Gastrocnemius medialis (tissue), 4 donors: ENCODE measurements around the gene PAK5. TPM values are rescaled to one million over a fixed set of nuclear protein-coding genes. Genes with fewer than 3 reads are reported as not detected.

Source experiments
- ATAC-seq, 2 donors: fragments of 150-250 bp; one replicate each; pipeline ENCODE4 v1.9.1; 2016
- DNase-seq, 2 donors: peaks; one replicate each; pipeline ENCODE4 v3.0.0-alpha.2; 2019
- H3K27ac ChIP-seq, 4 donors: fragments of 200-600 bp; sonication (generic); 1 replicate in 1 of 4; 2 replicates in 3 of 4; pipeline ENCODE4 v1.5.1; 2016 to 2018; ENCODE audit warnings: mild to moderate bottlenecking in 2 of 4, moderate library complexity in 1 of 4
- H3K27me3 ChIP-seq, 3 donors: fragments of 200-600 bp; sonication (generic) in 2 of 3; 1 replicate in 1 of 3; 2 replicates in 2 of 3; pipeline versions ENCODE4 v1.5.1 to v1.6.0; 2016 to 2019; ENCODE audit warnings: mild to moderate bottlenecking in 1 of 3, moderate library complexity in 1 of 3
- H3K36me3 ChIP-seq, 2 donors: fragments of 200-600 bp; sonication (generic) in 1 of 2; one replicate each; pipeline ENCODE4 v1.5.1; 2017 to 2018
- H3K4me1 ChIP-seq, 2 donors: fragments of 200-600 bp; sonication (generic) in 1 of 2; one replicate each; pipeline ENCODE4 v1.5.1; 2016 to 2017; ENCODE audit warnings: mild to moderate bottlenecking in 2 of 2
- H3K4me3 ChIP-seq, 4 donors: fragments of 200-600 bp; sonication (generic) in 3 of 4; 1 replicate in 1 of 4; 2 replicates in 3 of 4; pipeline ENCODE4 v1.5.1; 2016 to 2019; ENCODE audit warnings: mild to moderate bottlenecking in 2 of 4
- H3K9me3 ChIP-seq, 3 donors: fragments of 200-600 bp; sonication (generic) in 2 of 3; 1 replicate in 1 of 3; 2 replicates in 2 of 3; pipeline ENCODE4 v1.5.1; 2016 to 2019
- POLR2A ChIP-seq, 2 donors: fragments of 450-650 bp; IDR thresholded peaks; one replicate each; pipeline ENCODE4 v1.6.1; 2017; ENCODE audit warnings: antibody characterized with exemption in 2 of 2, mild to moderate bottlenecking in 2 of 2, moderate library complexity in 2 of 2
- in situ Hi-C, 4 donors: fragments of 200-750 bp; cut with MboI; loops; one replicate each; pipeline versions ENCODE4 v1.15.0 to v1.8.0; 2017; ENCODE audit warnings: low sequenced_read_pairs in 4 of 4
- intact Hi-C: fragments of 100-400 bp; cut with DNase I; formaldehyde crosslinking; loops from one replicate; pipeline ENCODE4 v1.15.1; 2023; ENCODE audit warnings: low total_unique reads
- total RNA-seq, 4 donors: library from RNA; depleted of rRNA; stranded (reverse); fragments of >200 nt; gene quantifications; one replicate each; pipeline versions ENCODE4 v1.1.0 to v1.2.3, GENCODE V29; 2016
- TF ChIP-seq, protein P1 (sequence below), 5 experiments: fragments of 450-650 bp in 3 of 5; fragments of 200-600 bp in 2 of 5; sonication (generic) in 2 of 5; IDR thresholded peaks in 4 of 5; conservative IDR thresholded peaks in 1 of 5; 1 replicate in 4 of 5; 2 replicates in 1 of 5; pipeline ENCODE4 v1.5.1; 2016 to 2019; ENCODE audit warnings: antibody characterized with exemption in 5 of 5, mild to moderate bottlenecking in 3 of 5, moderate library complexity in 3 of 5

The PAK5 gene
- total RNA-seq, 4 donors from 2014 or later, result not detected

DNA sequence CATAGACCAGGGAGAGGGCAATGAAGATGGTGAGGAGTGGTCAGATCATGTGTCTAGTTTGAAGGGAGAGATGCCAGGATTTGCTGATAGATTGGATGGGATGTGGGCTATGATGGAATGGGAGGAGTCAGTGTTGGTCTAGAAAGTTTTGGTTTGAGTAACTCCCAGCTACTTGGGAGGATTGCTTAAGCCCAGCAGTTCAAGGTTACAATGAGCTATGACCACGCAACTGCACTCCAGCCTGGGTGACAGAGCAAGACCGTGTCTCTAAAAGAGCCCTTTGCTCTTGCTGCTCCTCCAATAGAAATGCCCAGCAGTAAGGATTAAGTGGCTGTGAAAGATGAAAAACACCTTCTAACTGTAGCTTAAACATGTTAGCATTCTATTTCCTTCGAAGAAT, 342.7 kb downstream of the PAK5 start:
- H3K36me3 ChIP-seq, result no peaks in the 10 kb centered on the region
- no peaks in the 10 kb centered on the region for H3K4me1 ChIP-seq
- no peak overlapping the region for H3K27ac ChIP-seq
- in situ Hi-C loops (no loop called here), intact Hi-C loops (no loop called here)
- DNase-seq, result no peak
- no peak for ATAC-seq
- no peaks in the 10 kb centered on the region for H3K27me3 ChIP-seq
- TF ChIP-seq POLR2A (IDR thresholded peaks at IDR 0.05), result no peak
- TF ChIP-seq, protein P1, sequence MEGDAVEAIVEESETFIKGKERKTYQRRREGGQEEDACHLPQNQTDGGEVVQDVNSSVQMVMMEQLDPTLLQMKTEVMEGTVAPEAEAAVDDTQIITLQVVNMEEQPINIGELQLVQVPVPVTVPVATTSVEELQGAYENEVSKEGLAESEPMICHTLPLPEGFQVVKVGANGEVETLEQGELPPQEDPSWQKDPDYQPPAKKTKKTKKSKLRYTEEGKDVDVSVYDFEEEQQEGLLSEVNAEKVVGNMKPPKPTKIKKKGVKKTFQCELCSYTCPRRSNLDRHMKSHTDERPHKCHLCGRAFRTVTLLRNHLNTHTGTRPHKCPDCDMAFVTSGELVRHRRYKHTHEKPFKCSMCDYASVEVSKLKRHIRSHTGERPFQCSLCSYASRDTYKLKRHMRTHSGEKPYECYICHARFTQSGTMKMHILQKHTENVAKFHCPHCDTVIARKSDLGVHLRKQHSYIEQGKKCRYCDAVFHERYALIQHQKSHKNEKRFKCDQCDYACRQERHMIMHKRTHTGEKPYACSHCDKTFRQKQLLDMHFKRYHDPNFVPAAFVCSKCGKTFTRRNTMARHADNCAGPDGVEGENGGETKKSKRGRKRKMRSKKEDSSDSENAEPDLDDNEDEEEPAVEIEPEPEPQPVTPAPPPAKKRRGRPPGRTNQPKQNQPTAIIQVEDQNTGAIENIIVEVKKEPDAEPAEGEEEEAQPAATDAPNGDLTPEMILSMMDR (IDR thresholded peaks at IDR 0.05 in 4 of 5, conservative IDR thresholded peaks at IDR 0.05 in 1 of 5), result no peak
- H3K9me3 ChIP-seq, result no peaks in the 10 kb centered on the region
- H3K4me3 ChIP-seq, result no peak overlapping the region

DNA sequence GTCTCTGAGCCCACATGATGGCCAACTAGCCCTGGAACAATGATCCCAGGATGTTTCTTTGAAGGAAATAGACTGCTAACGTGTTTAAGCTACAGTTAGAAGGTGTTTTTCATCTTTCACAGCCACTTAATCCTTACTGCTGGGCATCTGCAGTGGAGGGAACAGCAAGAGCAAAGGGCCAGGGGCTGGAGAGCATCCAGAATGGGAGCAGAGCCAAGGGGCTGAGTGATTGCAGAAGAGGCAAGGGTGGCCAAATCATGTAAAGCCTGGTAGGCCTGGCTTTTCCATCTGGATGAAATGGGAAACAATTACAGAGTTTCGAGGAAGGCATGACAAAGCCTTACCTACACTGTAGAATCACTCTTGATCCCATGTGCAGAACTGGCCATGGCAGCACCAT, 343.2 kb downstream of the PAK5 start:
- DNase-seq, result no peak
- intact Hi-C loops, result no loop called here
- no peak overlapping the region for H3K4me3 ChIP-seq
- ATAC-seq, result no peak
- in situ Hi-C loops, result no loop called here
- H3K27me3 ChIP-seq, result no peaks in the 10 kb centered on the region
- TF ChIP-seq, protein P1 (IDR thresholded peaks at IDR 0.05 in 4 of 5, conservative IDR thresholded peaks at IDR 0.05 in 1 of 5), result no peak
- TF ChIP-seq POLR2A (IDR thresholded peaks at IDR 0.05), result no peak
- H3K4me1 ChIP-seq, result no peaks in the 10 kb centered on the region
- no peaks in the 10 kb centered on the region for H3K9me3 ChIP-seq
- no peak overlapping the region for H3K27ac ChIP-seq
- H3K36me3 ChIP-seq, result no peaks in the 10 kb centered on the region

DNA sequence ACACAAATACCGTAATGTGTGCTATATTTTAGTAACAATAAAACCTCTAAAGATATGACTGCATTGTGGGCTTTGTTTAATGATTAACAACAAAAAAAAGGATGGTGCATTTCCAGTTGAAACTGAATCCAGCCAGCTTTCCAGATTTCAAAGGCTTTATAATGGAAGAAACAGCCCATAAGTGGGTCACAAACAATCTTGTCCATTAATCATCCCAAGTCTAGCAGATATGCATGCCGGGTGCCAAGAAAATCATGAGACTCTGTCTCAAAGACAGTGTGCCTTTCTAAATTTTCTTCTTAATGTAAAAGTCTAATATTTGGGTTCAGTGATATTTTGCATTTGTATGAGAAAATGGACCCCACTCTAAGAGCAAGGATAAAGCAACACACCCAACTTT, 345.1 kb downstream of the PAK5 start:
- no peak overlapping the region for H3K27ac ChIP-seq
- no peaks in the 10 kb centered on the region for H3K36me3 ChIP-seq
- ATAC-seq (no peak), DNase-seq (no peak)
- in situ Hi-C loops, result no loop called here
- H3K4me1 ChIP-seq, result no peaks in the 10 kb centered on the region
- TF ChIP-seq, protein P1 (IDR thresholded peaks at IDR 0.05 in 4 of 5, conservative IDR thresholded peaks at IDR 0.05 in 1 of 5), result no peak
- TF ChIP-seq POLR2A (IDR thresholded peaks at IDR 0.05), result no peak
- H3K9me3 ChIP-seq, result no peaks in the 10 kb centered on the region
- H3K27me3 ChIP-seq, result no peaks in the 10 kb centered on the region
- intact Hi-C loops, result no loop called here
- no peak overlapping the region for H3K4me3 ChIP-seq

DNA sequence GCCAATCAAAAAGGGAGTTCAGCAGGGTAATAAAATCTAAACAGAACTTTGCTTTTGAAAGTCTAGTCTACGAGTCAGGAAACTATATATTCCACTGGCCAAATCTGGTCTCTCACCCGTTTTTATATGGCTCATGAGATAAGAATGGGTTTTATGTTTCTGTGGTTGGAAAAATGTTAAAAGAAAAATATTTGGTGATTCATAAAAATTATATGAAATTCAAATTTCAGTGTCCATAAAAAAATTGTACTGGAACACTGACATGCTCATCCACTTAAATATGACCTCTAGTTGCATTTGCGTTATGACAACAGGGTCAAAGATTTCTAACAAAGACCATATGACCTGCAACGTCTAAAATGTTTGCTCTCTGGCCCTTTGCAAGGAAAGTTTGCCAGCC, 346.8 kb downstream of the PAK5 start:
- no peak for TF ChIP-seq POLR2A (IDR thresholded peaks at IDR 0.05)
- TF ChIP-seq, protein P1 (IDR thresholded peaks at IDR 0.05 in 4 of 5, conservative IDR thresholded peaks at IDR 0.05 in 1 of 5), result no peak
- Histone ChIP-seq H3K4me1 (no peaks in the 10 kb centered on the region), H3K9me3 (no peaks in the 10 kb centered on the region), H3K36me3 (no peaks in the 10 kb centered on the region), H3K4me3 (no peak overlapping the region), H3K27me3 (no peaks in the 10 kb centered on the region), H3K27ac (no peak overlapping the region)
- no peak for ATAC-seq
- in situ Hi-C loops, result no loop called here
- no peak for DNase-seq
- intact Hi-C loops, result no loop called here

DNA sequence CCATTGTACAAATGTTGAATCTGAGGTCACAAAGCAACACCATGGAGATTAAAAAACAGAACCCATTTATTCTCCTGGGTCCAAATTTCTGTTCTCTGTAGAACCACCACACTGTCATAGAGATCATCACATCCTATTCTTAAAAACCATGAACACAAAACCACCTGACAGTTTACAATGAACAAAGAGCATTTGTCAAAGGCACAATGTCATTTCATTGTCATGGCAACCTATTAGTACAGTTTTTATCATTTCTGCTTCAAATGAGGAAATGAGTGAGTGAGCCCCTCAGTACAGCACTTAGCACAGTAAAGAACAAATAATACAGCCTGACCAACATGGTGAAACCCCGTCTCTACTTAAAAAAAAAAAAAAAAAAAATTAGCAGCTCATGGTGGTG, 347.6 kb downstream of the PAK5 start:
- in situ Hi-C loops (no loop called here), intact Hi-C loops (loop anchor here (1.0 kb wide), 1 partner anchor 18 kb away; no protein-coding TSS in a partner anchor)
- DNase-seq, result no peak
- Histone ChIP-seq H3K36me3 (no peaks in the 10 kb centered on the region), H3K27me3 (no peaks in the 10 kb centered on the region), H3K27ac (no peak overlapping the region), H3K4me3 (no peak overlapping the region), H3K4me1 (no peaks in the 10 kb centered on the region), H3K9me3 (no peaks in the 10 kb centered on the region)
- ATAC-seq, result no peak
- no peak for TF ChIP-seq POLR2A (IDR thresholded peaks at IDR 0.05)
- TF ChIP-seq, protein P1 (IDR thresholded peaks at IDR 0.05 in 4 of 5, conservative IDR thresholded peaks at IDR 0.05 in 1 of 5), result no peak
